GM19467 (cell line): ENCODE results near the gene CD38.
"Not testable (repeated sequence)": the region's sequence is repeated elsewhere in the genome, so short reads cannot be mapped to it uniquely, and the experiment has no call there.

Experiments used
- ATAC-seq: cut with Tn5 transposase; IDR thresholded peaks from one replicate; pipeline ENCODE4 v1.9.1; 2021; ENCODE audit warnings: mild to moderate bottlenecking, moderate library complexity; ENCODE audit not compliant: unreplicated experiment

Gene CD38

GRCh38 chr4:15794905-15795304 lies 16.8 kb downstream of the CD38 start:
- no peak for ATAC-seq

GRCh38 chr4:15797320-15797719 lies 19.2 kb downstream of the CD38 start:
- no peak for ATAC-seq

GRCh38 chr4:15799141-15799540 lies 21.0 kb downstream of the CD38 start:
- no peak for ATAC-seq

GRCh38 chr4:15799701-15800100 lies 21.6 kb downstream of the CD38 start:
- no peak for ATAC-seq

GRCh38 chr4:15802497-15802896 lies 24.4 kb downstream of the CD38 start:
- ATAC-seq: not testable (repeated sequence)

GRCh38 chr4:15805583-15806517 lies 27.7 kb downstream of the CD38 start:
- no peak for ATAC-seq

- peak; percentile 80 for ATAC-seq
These were observed 30.9 kb downstream of the CD38 start for GRCh38 chr4:15809058-15809457.

GRCh38 chr4:15809466-15809865 lies 31.3 kb downstream of the CD38 start:
- peak; percentile 2 for ATAC-seq

- ATAC-seq: no peak
These were observed 33.7 kb downstream of the CD38 start for GRCh38 chr4:15811703-15812337.

GRCh38 chr4:15832523-15833451 lies 54.7 kb downstream of the CD38 start:
- no peak for ATAC-seq

- no peak for ATAC-seq
These were observed 55.7 kb downstream of the CD38 start for GRCh38 chr4:15833801-15834200.

- no peak for ATAC-seq
These were observed 58.2 kb downstream of the CD38 start for GRCh38 chr4:15836362-15836761.

GRCh38 chr4:15837591-15837990 lies 59.5 kb downstream of the CD38 start:
- no peak for ATAC-seq

GRCh38 chr4:15841194-15841730 lies 63.1 kb downstream of the CD38 start:
- not testable (repeated sequence) for ATAC-seq

- no peak for ATAC-seq
These were observed 69.6 kb downstream of the CD38 start for GRCh38 chr4:15847746-15848145.

- ATAC-seq: no peak
These were observed 70.2 kb downstream of the CD38 start for GRCh38 chr4:15848191-15848842.

GRCh38 chr4:15851969-15852368 lies 73.8 kb downstream of the CD38 start:
- no peak for ATAC-seq

GRCh38 chr4:15852524-15852923 lies 74.4 kb downstream of the CD38 start:
- no peak for ATAC-seq

GRCh38 chr4:15853345-15853744 lies 75.2 kb downstream of the CD38 start:
- no peak for ATAC-seq

- ATAC-seq: no peak
These were observed 77.8 kb downstream of the CD38 start for GRCh38 chr4:15855804-15856475.
